H4 (cell line): ENCODE data around the gene TINCR. TPM values are rescaled to one million over a fixed set of nuclear protein-coding genes. Genes with fewer than 3 reads are reported as not detected.
"Not testable (repeated sequence)": the region's sequence is repeated elsewhere in the genome, so short reads cannot be mapped to it uniquely, and the experiment has no call there.

Experiments
- DNase-seq: peaks from one replicate; pipeline ENCODE4 v3.0.0-alpha.2; 2015; ENCODE audit warnings: low spot score
- total RNA-seq: library from RNA; depleted of rRNA; stranded (reverse); fragments of >200 nt; shearing (Covaris generic); gene quantifications from 2 replicates; pipeline ENCODE4 v1.2.3, GENCODE V29; 2014; rRNA removed

TINCR gene
- 2.3 and 4.3 TPM in 2 replicates for total RNA-seq

DNA sequence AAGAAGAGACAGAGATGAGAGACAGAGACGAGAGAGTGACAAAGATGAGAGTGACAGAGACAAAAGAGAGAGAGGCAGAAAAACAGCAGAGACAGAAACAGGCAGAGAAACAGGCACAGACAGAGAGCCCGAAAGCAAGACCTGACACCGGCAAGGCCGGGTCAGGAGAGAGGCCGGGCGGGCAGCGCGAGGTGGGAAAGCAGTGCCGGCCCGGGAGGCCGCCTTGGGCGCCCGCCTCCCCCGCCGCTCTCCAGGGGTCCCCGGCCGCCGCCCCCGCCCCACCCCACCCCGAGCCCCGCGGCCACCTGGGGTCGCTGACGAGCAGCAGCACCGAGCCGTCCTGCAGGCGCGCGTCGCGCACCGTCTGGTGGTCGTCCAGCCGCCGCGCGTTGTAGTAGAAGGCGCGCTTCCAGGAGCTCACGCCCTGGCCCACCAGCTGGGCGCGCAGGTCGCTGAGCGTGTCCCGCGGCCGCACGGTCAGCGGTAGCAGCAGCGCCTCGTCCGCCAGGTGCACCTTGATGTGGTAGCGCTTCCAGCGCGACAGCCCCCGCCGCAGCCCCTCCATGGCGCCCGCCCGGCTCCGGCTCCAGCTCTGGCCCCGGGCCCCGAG, at the start of gene TINCR:
TINCR (minus strand) TSS at position 594 of the 610 bp plus-strand sequence.
- DNase-seq, result no peak

- DNase-seq, result no peak
These were observed 49.3 kb upstream of the TINCR start for GRCh38 chr19:5617080-5617479.

DNA sequence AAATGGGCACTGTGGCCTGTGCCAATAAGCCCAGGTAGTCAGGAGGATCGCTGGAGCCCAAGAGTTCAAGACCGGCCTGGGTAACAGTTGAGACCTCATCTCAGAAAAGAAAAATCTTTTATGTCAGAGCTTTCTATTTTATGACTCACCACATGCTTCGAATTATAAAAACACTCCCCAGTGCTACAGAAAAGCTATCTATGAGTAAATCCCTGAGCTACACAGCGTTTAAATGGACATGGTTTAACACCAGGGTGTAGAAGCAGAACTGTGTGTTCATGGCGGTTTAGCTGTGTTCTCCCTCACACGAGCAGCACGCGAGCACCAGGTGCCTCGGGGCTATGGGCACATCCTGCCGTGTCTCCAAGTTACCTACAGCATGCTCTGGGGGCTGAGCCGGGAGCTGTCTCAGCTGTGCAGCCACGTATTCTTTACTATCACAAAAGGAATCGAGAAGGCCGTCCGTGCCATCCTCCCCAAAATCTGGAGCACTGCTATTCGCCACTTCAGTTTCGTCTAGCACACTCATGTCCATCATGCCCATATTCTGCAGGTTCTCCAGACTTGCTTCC, 48.1 kb upstream of the TINCR start:
- DNase-seq, result no peak

DNA sequence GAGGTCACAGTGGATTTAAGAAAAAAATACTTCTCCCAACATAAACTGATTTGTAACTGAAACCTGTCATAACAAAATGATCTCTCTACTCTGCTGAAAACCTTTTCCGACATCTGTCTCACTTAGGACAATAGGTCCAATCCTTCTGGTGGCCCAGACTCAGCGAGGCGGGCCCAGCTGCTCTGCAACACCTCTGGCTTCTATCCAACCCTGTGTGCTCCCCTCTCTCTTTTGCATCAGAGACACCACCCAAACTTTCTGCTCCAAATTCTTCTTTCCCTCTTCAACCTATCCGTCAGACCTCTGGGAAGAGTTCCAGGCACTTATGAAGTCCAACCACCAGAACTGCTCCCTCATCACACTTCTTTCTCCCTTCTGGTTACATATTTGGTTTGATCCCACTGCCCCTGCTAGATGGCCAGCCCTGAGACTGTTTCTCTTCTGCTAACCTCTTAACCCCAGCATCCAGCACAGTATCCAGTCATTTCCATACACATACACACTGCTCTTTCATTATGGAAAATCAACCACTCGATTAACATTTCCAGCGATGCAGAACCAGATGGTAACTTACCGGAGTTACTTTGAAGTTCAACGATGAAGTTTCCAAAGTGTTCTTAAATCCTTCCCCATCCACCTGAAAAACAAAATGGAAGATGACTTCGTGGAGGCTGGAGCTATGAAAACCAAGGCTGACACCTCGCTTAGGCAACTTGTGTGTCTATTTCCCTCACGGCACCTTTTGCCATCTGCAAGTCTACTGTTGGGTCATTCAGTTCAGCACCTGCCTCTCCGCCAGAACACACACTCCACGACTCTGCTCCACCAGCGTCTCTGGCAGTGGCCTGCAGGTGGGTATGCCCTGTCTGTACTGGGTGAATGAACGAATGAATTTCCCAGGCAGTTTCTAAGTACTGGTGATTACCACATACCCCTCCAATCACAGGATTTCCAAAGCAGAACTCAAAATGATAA, 45.4 kb upstream of the TINCR start:
- no peak for DNase-seq

- no peak for DNase-seq
These were observed 42.2 kb upstream of the TINCR start for GRCh38 chr19:5609881-5610448.

DNA sequence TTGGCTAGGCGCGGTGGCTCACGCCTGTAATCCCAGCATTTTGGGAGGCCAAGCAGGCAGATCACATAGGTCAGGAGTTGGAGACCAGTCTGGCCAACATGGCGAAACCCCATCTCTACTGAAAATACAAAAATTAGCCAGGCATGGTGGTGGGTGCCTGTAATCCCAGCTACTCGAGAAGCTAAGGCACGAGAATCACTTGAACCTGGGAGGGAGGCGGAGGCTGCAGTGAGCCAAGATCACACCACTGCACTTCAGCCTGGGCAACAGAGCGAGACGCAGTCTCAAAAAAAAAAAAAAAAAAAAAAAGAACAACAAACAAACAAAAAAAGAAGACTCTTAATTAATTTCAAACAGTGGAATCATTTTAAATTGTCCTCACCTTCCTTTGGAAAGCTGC, 41.0 kb upstream of the TINCR start:
- not testable (repeated sequence) for DNase-seq

DNA sequence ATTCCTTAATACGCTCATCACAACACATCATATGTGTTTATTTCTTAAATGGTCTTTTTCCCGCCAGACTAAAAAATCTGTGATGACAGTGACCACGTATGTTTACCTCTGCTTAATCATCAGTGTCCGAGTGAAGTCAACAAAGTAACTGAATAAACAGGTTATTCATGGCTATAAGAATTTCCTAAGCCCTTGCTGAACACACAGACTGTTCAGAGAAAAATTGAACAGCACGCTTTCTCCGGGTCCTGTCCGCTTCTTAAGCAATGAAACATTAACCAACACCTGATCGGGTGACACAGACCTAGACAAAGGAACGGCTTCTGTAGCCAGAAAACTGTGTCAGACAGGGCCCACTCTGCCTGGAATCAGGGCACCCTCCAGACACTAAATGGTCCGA, 40.5 kb upstream of the TINCR start:
- DNase-seq, result no peak

GRCh38 chr19:5607318-5608275, 39.8 kb upstream of the TINCR start:
- DNase-seq, result no peak

- no peak for DNase-seq
These were observed 37.6 kb upstream of the TINCR start for GRCh38 chr19:5605362-5605761.

DNA sequence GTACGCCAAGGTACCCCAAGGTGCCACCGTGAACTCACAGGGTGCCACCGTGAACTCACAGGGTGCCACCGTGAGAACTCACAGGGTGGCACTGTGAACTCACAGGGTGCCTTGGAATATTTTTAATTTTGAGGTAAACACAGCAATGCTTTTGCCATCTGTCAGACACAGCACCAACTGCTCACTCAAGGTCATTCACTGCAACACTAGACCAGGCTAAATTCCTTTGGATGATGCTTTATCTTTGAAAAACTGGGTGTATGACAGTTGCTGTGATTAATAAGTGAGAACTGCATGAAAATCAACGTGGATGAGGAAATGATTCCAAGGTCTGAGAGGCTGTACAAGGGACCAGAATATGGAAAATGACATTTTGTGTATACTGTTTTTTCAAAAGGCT, 35.9 kb upstream of the TINCR start:
- DNase-seq, result no peak

- DNase-seq, result no peak
These were observed 33.0 kb upstream of the TINCR start for GRCh38 chr19:5600797-5601196.

DNA sequence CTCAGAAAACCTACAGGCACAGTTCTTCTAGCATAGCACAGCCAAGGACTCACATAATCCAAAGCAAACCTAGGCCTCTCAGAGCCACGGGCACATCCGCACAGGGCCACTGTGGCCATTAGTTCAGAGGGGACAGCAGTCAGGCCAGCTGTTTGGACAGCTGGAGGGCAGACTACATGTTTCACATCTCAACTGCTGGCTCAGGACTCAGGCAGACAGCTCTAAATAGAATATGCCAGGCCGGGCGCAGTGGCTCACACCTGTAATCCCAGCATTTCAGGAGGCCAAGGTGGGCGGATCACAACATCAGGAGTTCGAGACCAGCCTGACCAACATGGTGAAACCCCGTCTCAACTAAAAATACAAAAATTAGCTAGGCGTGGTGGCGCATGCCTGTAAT, 28.0 kb upstream of the TINCR start:
- DNase-seq, result no peak

DNA sequence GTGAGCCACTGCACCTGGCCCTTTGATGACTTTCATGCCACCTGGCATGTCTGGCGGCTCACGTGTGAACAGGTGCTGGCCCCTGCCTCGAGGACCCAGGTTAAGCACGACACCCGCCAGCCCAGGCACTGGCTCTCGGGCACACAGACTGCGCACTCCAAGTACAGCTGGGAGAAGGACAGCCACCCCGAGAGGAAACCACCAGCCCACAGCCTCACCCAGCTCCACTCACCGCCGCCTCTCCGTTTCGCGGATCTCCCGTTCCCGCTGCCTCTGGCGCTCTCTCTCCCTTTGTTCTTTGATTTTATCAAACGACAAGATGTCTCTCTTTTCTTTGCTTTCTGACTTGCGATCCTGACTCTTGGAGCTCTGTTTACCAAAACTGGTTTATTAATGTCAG, 27.4 kb upstream of the TINCR start:
- no peak for DNase-seq

DNA sequence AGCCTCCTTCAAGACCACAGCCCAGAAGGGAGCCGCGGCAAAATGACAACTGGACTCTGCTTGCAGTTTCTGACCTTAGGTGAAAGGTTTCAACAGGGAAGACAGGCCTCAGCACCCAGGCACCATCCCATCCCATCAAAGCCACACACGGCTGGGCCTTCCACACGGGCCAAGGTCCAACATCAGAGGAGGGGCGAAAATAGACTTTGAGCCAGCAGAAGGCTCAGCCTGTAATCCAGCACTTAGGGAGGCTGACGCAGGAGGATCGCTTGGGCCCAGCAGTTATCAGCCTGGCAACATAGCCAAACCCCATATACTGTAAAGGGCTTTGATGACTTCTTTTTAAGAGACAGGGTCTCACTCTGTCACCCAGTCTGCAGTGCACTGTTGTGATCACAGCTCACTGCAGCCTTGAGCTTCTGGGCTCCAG, 26.8 kb upstream of the TINCR start:
- no peak for DNase-seq

DNA sequence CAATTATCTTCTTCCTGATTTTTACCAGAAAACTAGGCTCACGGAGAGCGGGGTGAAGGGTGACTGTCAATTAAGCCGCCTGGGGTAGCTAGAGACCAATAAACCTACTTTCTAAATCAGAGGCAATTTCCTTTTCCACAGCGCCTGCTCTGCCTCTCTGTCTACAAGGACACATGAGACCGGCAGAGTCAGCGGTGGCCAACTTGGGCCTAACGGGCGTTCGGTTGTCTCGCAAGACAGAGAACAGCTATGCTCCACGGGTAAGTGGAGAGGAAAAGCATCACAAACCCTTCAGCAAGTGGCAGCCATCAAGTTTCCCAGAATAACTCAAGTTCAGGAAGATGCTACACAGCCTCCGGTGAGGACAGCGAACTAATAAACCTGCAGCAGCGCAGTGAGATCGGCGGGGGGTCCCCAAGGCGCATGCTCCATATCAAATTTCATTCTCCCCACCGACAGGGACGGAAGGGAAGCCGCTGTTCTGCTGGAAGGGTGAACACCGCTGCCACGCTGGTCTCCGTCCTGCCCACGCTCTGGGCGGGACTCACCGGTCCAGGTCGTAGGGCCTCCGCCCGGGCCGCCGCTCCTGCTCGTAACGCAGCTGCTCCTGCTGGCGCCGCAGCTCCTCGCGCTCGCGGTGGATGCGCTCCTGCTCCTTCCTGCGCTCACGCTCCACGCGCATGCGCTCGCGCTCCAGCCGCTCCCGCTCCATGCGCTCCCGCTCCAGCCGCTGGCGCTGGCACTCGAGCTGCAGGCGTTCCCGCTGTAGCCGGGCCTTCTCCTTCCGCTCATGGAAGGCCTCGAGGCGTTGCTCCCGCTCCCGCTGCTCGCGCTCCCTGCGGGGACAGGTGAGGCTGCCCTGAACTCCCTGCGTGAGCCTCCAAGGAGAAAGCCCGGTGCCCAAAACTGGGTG, 25.8 kb upstream of the TINCR start:
- DNase-seq, result no peak

- DNase-seq, result no peak
These were observed 25.0 kb upstream of the TINCR start for GRCh38 chr19:5592531-5593342.

GRCh38 chr19:5591476-5591875, 23.7 kb upstream of the TINCR start:
- DNase-seq, result no peak

GRCh38 chr19:5590865-5591154, 23.1 kb upstream of the TINCR start:
- no peak for DNase-seq

DNA sequence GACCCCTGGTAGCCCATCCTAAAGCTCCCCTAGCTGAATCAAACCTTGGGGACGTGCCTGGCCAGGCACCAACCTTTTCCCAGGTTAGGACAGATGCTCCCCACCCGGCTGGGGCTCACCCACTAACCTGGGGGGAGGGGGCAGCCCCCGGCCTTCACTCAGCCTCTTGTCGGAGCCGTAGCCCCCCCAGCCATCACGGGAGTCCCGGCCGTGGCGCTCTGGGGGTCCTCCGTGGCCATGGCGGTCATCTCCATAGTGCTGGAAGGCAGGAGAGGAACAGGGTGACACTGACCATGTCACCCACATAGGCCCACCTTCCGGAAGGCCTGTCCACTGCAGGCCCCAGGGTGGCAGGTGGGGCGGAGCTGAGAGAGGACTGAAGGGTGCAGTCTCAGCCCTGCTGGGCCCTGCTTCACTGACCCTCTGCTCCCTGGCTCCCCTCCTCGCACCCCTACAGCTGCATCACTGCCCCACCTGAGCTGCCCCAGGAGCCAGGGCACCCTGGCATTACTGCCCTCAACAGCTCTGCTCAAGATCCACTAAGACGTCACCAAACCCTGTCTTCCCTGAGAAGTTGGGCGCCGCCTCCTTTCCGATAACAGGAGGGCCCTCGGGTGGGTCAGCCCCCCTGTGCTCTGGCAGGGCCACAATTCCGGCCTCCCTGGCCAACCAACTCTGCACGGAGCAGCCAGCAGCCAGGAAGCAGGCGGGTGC, 22.6 kb upstream of the TINCR start:
- no peak for DNase-seq
